ENCODE results near the gene SEC24D.
"Not testable (repeated sequence)": the region's sequence is repeated elsewhere in the genome, so short reads cannot be mapped to it uniquely, and the experiment has no call there.

Gene SEC24D

GRCh38 chr4:118835571-118836300 lies at the start of gene SEC24D:
SEC24D (minus strand) TSS chr4:118836126; CDS start chr4:118833696, 2,430 bp downstream.
- DNase-seq, result peak; percentile 68 to 74

- no peak for DNase-seq
These were observed 48.8 kb upstream of the SEC24D start for GRCh38 chr4:118884716-118885115.

- peak in 1 of 2 experiments; percentile 17 for DNase-seq
These were observed 47.9 kb upstream of the SEC24D start for GRCh38 chr4:118883861-118884260.

GRCh38 chr4:118881512-118882146 lies 45.7 kb upstream of the SEC24D start:
- no peak for DNase-seq

- DNase-seq, result no peak
These were observed 43.5 kb upstream of the SEC24D start for GRCh38 chr4:118879409-118879808.

GRCh38 chr4:118878507-118878906 lies 42.6 kb upstream of the SEC24D start:
- DNase-seq, result not testable (repeated sequence)

- DNase-seq, result no peak
These were observed 41.9 kb upstream of the SEC24D start for GRCh38 chr4:118877797-118878196.

- no peak for DNase-seq
These were observed 36.3 kb upstream of the SEC24D start for GRCh38 chr4:118872181-118872580.

GRCh38 chr4:118869808-118870342 lies 33.9 kb upstream of the SEC24D start:
- no peak for DNase-seq

GRCh38 chr4:118867311-118868067 lies 31.6 kb upstream of the SEC24D start:
- DNase-seq, result no peak

GRCh38 chr4:118866442-118866841 lies 30.5 kb upstream of the SEC24D start:
- DNase-seq, result no peak

- peak; percentile 64 to 72 for DNase-seq
These were observed 29.3 kb upstream of the SEC24D start for GRCh38 chr4:118865091-118865708.

GRCh38 chr4:118858779-118859178 lies 22.9 kb upstream of the SEC24D start:
- DNase-seq, result no peak

- DNase-seq, result no peak
These were observed 21.8 kb upstream of the SEC24D start for GRCh38 chr4:118857760-118858159.

- DNase-seq, result peak; percentile 11 to 19
These were observed 14.7 kb upstream of the SEC24D start for GRCh38 chr4:118850488-118851173.

- no peak for DNase-seq
These were observed 14.1 kb upstream of the SEC24D start for GRCh38 chr4:118849867-118850487.

- no peak for DNase-seq
These were observed 13.0 kb upstream of the SEC24D start for GRCh38 chr4:118848901-118849300.

GRCh38 chr4:118848242-118848641 lies 12.3 kb upstream of the SEC24D start:
- DNase-seq, result no peak

- no peak for DNase-seq
These were observed 11.1 kb upstream of the SEC24D start for GRCh38 chr4:118846979-118847378.

- DNase-seq, result no peak
These were observed 9.7 kb upstream of the SEC24D start for GRCh38 chr4:118845552-118846050.

GRCh38 chr4:118843237-118843636 lies 7.3 kb upstream of the SEC24D start:
- DNase-seq, result no peak

- DNase-seq, result no peak
These were observed 6.1 kb upstream of the SEC24D start for GRCh38 chr4:118842055-118842454.

Data from AML-193 (cell line).